Mesenchymal stem cell (in vitro differentiated cells and primary cell): ENCODE measurements around the gene LGR5.

Experiments
- DNase-seq: peaks from one replicate; pipeline ENCODE4 v3.0.0-alpha.2; 2013
- H2AFZ ChIP-seq: one replicate; pipeline ENCODE4 v1.6.1; 2013; ENCODE audit warnings: low read depth, mild to moderate bottlenecking, control low read depth, inconsistent platforms, low read length, moderate library complexity
- H2AK5ac ChIP-seq: 2 replicates; pipeline ENCODE4 v1.6.1; 2013; ENCODE audit warnings: low read length, moderate library complexity, mild to moderate bottlenecking, inconsistent platforms; ENCODE audit not compliant: severe bottlenecking
- H2BK120ac ChIP-seq: one replicate; pipeline ENCODE4 v1.6.1; 2013; ENCODE audit warnings: low read depth, mild to moderate bottlenecking, inconsistent platforms, low read length, moderate library complexity
- H2BK12ac ChIP-seq, 2 experiments: one replicate each; pipeline ENCODE4 v1.6.1; 2013; ENCODE audit warnings: inconsistent platforms in 2 of 2, low read length in 2 of 2, mild to moderate bottlenecking in 2 of 2, moderate library complexity in 2 of 2, control low read depth in 1 of 2
- H2BK15ac ChIP-seq: one replicate; pipeline ENCODE4 v1.6.1; 2013; ENCODE audit warnings: mild to moderate bottlenecking, low read depth, inconsistent platforms; ENCODE audit not compliant: poor library complexity, severe bottlenecking
- H2BK5ac ChIP-seq: 2 replicates; pipeline ENCODE4 v1.6.1; 2013; ENCODE audit warnings: low read depth, mild to moderate bottlenecking, low read length, control low read depth, inconsistent platforms; ENCODE audit not compliant: poor library complexity, severe bottlenecking
- H3K14ac ChIP-seq, 2 experiments: one replicate each; pipeline ENCODE4 v1.6.1; 2013; ENCODE audit warnings: inconsistent platforms in 2 of 2, low read length in 2 of 2, control low read depth in 1 of 2, mild to moderate bottlenecking in 1 of 2, moderate library complexity in 1 of 2
- H3K18ac ChIP-seq, 2 experiments: one replicate each; pipeline ENCODE4 v1.6.1; 2013; ENCODE audit warnings: inconsistent platforms in 2 of 2, low read length in 2 of 2, control low read depth in 1 of 2, low read depth in 1 of 2, mild to moderate bottlenecking in 1 of 2
- H3K23ac ChIP-seq, 2 experiments: one replicate each; pipeline ENCODE4 v1.6.1; 2013; ENCODE audit warnings: inconsistent platforms in 2 of 2, low read length in 2 of 2, mild to moderate bottlenecking in 2 of 2, moderate library complexity in 2 of 2, control low read depth in 1 of 2
- H3K27ac ChIP-seq: 2 replicates; pipeline ENCODE4 v1.5.1; 2013; ENCODE audit warnings: mild to moderate bottlenecking, moderate library complexity, low read length, control low read depth, inconsistent platforms; ENCODE audit not compliant: poor library complexity, severe bottlenecking
- H3K27me3 ChIP-seq, 2 experiments: 2 replicates each; pipeline versions ENCODE4 v1.6.1 to v1.7.0; 2013; ENCODE audit warnings: low read length in 2 of 2, mild to moderate bottlenecking in 2 of 2, moderate library complexity in 2 of 2, control low read depth in 1 of 2, inconsistent platforms in 1 of 2; ENCODE audit not compliant: control insufficient read depth in 1 of 2, insufficient read depth in 1 of 2
- H3K36me3 ChIP-seq, 2 experiments: 2 replicates each; pipeline versions ENCODE4 v1.6.1 to v1.7.0; 2013; ENCODE audit warnings: low read length in 2 of 2, control low read depth in 1 of 2, inconsistent platforms in 1 of 2, low read depth in 1 of 2, mild to moderate bottlenecking in 1 of 2; ENCODE audit not compliant: insufficient read depth in 2 of 2, control insufficient read depth in 1 of 2
- H3K4ac ChIP-seq, 2 experiments: one replicate each; pipeline ENCODE4 v1.6.1; 2013; ENCODE audit warnings: inconsistent platforms in 2 of 2, low read length in 2 of 2, mild to moderate bottlenecking in 2 of 2, moderate library complexity in 2 of 2, control low read depth in 1 of 2, low read depth in 1 of 2
- H3K4me1 ChIP-seq: 2 replicates; pipeline ENCODE4 v1.6.1; 2013; ENCODE audit warnings: low read depth, low read length, control low read depth; ENCODE audit not compliant: control insufficient read depth, insufficient read depth
- H3K4me2 ChIP-seq: 2 replicates; pipeline ENCODE4 v1.6.1; 2013; ENCODE audit warnings: low read length, mild to moderate bottlenecking, inconsistent platforms; ENCODE audit not compliant: poor library complexity, severe bottlenecking
- H3K4me3 ChIP-seq, 2 experiments: 2 replicates each; pipeline versions ENCODE4 v1.5.1 to v1.7.0; 2013; ENCODE audit warnings: low read length in 2 of 2, mild to moderate bottlenecking in 2 of 2, control low read depth in 1 of 2, low read depth in 1 of 2; ENCODE audit not compliant: insufficient read depth in 1 of 2
- H3K79me1 ChIP-seq: replicated peaks from 2 replicates; pipeline ENCODE4 v1.6.1; 2013; ENCODE audit warnings: mild to moderate bottlenecking, control low read depth, low read length, inconsistent platforms; ENCODE audit not compliant: poor library complexity, severe bottlenecking
- H3K9ac ChIP-seq: 2 replicates; pipeline ENCODE4 v1.7.0; 2013; ENCODE audit warnings: mild to moderate bottlenecking, low read length, moderate library complexity
- H3K9me3 ChIP-seq: 2 replicates; pipeline ENCODE4 v1.7.0; 2013; ENCODE audit warnings: mild to moderate bottlenecking, low read length; ENCODE audit not compliant: control insufficient read depth
- H4K8ac ChIP-seq: one replicate; pipeline ENCODE4 v1.6.1; 2013; ENCODE audit warnings: inconsistent platforms, mild to moderate bottlenecking, low read length, moderate library complexity
- H4K91ac ChIP-seq: one replicate; pipeline ENCODE4 v1.6.1; 2013; ENCODE audit warnings: mild to moderate bottlenecking, low read length, inconsistent platforms
- WGBS: methylation state at CpG from one replicate; pipeline ENCODE4 v1.1.7; 2013; ENCODE audit warnings: mixed read lengths; 5-methylcytosine and 5-hydroxymethylcytosine counted together

LGR5 gene

GRCh38 chr12:71558445-71558844 is 118.8 kb downstream of the LGR5 start:
- Histone ChIP-seq H2BK5ac (no peak overlapping the region), H3K14ac (no peak overlapping the region), H2BK120ac (no peak overlapping the region), H3K4ac (no peak overlapping the region), H3K23ac (no peak overlapping the region), H3K79me1 (no peaks in the 10 kb centered on the region), H2BK15ac (no peak overlapping the region), H4K91ac (no peak overlapping the region), H3K27ac (no peak overlapping the region), H3K4me1 (peaks cover 3% of the 10 kb centered on the region), H2AK5ac (no peak overlapping the region), H2BK12ac (no peak overlapping the region), H3K9me3 (no peaks in the 10 kb centered on the region), H4K8ac (no peak overlapping the region), H3K4me3 (no peak overlapping the region), H2AFZ (no peak overlapping the region), H3K36me3 (no peaks in the 10 kb centered on the region), H3K9ac (no peak overlapping the region), H3K27me3 (no peaks in the 10 kb centered on the region), H3K4me2 (no peak overlapping the region), H3K18ac (no peak overlapping the region)
- 60% methylated on average over 3 of the region's 3 CpGs for WGBS
- DNase-seq, result peak; percentile 28

DNA sequence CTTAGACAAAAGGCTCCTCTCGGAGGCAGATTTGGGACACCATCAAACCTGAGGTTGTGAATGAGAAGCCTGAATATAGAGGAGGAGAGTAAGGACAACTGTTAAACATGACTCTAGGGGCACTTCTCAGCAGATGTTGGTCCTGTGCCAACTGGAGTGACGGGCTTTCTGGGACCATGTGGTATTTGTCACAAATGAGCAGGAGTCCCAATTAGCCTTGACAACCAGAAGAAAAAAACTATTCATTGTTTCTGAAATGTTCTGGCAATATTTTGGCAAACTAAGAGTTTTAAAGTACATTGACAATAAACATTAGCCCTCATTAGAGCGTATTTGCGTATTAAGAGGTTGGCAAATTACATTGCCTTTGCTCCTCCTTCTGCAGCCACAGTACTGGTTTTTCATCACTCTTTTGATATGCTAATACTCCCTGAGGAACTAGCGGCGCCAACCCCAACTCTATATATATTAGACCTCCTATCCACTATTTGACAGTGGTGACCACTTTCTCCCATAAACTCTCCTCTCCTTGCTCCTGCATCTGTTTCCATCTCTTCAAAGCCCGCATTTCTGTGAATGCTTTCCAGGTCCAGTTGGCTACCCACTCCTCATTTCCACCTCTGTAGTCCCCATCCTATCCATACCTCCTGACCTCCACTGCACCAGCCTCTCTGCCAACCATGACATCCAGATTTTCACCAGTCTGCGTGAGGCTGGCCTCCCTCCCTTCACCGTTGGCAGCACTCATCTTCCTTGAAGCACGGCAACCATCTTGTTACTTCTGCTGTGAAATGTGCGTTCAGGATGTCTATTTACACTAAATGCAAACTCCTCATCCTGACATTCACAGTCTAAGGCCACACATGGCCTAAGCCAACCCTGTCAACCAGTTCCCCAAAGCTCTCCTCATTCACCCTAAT is 123.3 kb downstream of the LGR5 start:
- Histone ChIP-seq H3K14ac (peak overlapping the region in 1 of 2 experiments; percentile 19), H2BK5ac (no peak overlapping the region), H3K4ac (no peak overlapping the region), H2AK5ac (no peak overlapping the region), H3K9me3 (no peaks in the 10 kb centered on the region), H3K18ac (no peak overlapping the region), H2BK15ac (peak overlapping the region; percentile 83), H4K8ac (no peak overlapping the region), H2BK12ac (peak overlapping the region; percentile 8 to 49), H3K23ac (no peak overlapping the region), H3K36me3 (no peaks in the 10 kb centered on the region), H4K91ac (no peak overlapping the region), H3K27me3 (no peaks in the 10 kb centered on the region), H2BK120ac (no peak overlapping the region), H3K4me3 (no peak overlapping the region), H3K4me1 (no peaks in the 10 kb centered on the region), H3K27ac (no peak overlapping the region), H3K9ac (no peak overlapping the region), H3K4me2 (no peak overlapping the region), H2AFZ (no peak overlapping the region), H3K79me1 (no peaks in the 10 kb centered on the region)
- WGBS, result 81% methylated on average over 11 of the region's 11 CpGs
- no peak for DNase-seq

DNA sequence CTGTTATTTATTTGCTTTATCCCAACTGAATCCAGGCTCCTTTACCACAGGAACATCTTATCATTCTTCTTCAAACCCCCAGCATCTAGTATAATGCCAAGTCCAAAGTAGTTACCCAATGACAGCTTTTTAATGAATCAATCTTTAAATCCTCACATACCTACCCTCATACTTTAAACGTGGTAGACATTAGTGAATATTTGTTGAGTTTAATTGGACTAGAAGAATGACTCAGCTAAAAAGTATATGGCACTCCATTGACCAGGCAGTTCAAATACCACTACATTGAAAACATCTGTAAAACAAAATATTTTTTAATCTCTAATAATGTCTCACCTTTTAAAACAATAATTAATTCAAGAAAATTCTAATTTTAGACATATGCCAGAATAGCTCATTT is 125.9 kb downstream of the LGR5 start:
- no peak overlapping the region for H2AK5ac ChIP-seq
- no CpG with 5 or more reads among the region's 1 CpG for WGBS

GRCh38 chr12:71566655-71567054 is 127.1 kb downstream of the LGR5 start:
- H2BK12ac ChIP-seq, result no peak overlapping the region
- no peak overlapping the region for H2BK15ac ChIP-seq
- no peak overlapping the region for H3K18ac ChIP-seq
- H3K23ac ChIP-seq, result no peak overlapping the region
- no peak overlapping the region for H2BK120ac ChIP-seq
- no peak overlapping the region for H4K8ac ChIP-seq
- no peak overlapping the region for H3K4me3 ChIP-seq
- WGBS, result 71% methylated on average over 1 of the region's 2 CpGs
- H3K27ac ChIP-seq, result no peak overlapping the region
- H3K79me1 ChIP-seq, result no peaks in the 10 kb centered on the region
- H2BK5ac ChIP-seq, result no peak overlapping the region
- H3K9me3 ChIP-seq, result no peaks in the 10 kb centered on the region
- H3K4me1 ChIP-seq, result no peaks in the 10 kb centered on the region
- DNase-seq, result no peak
- no peak overlapping the region for H3K4me2 ChIP-seq
- H3K4ac ChIP-seq, result no peak overlapping the region
- no peak overlapping the region for H4K91ac ChIP-seq
- H2AK5ac ChIP-seq, result no peak overlapping the region
- H2AFZ ChIP-seq, result no peak overlapping the region
- no peaks in the 10 kb centered on the region for H3K27me3 ChIP-seq
- H3K36me3 ChIP-seq, result no peaks in the 10 kb centered on the region
- no peak overlapping the region for H3K14ac ChIP-seq
- no peak overlapping the region for H3K9ac ChIP-seq

More for the DNA sequence above, 125.9 kb downstream of the LGR5 start:
- Histone ChIP-seq H2BK15ac (no peak overlapping the region), H3K9me3 (no peaks in the 10 kb centered on the region), H2BK120ac (no peak overlapping the region), H2BK5ac (no peak overlapping the region), H3K18ac (no peak overlapping the region), H3K4ac (no peak overlapping the region), H3K27me3 (no peaks in the 10 kb centered on the region), H3K23ac (no peak overlapping the region), H3K4me3 (no peak overlapping the region), H2AFZ (no peak overlapping the region), H4K8ac (no peak overlapping the region), H3K9ac (no peak overlapping the region), H3K4me1 (no peaks in the 10 kb centered on the region), H3K14ac (no peak overlapping the region), H3K27ac (no peak overlapping the region), H3K4me2 (no peak overlapping the region), H3K36me3 (no peaks in the 10 kb centered on the region), H2BK12ac (no peak overlapping the region), H3K79me1 (no peaks in the 10 kb centered on the region), H4K91ac (no peak overlapping the region)
- DNase-seq, result no peak
